GM23338 (cell line): ENCODE measurements around the gene RAB22A. TPM values are rescaled to one million over a fixed set of nuclear protein-coding genes. Genes with fewer than 3 reads are reported as not detected.

Experiments
- CREB1 ChIP-seq: fragments of 250-450 bp; sonication (Bioruptor Pico); IDR thresholded peaks from 2 replicates; pipeline ENCODE4 v1.5.0; 2020; ENCODE audit warnings: low read depth, mild to moderate bottlenecking, moderate library complexity
- CTCF ChIP-seq, 2 experiments: fragments of 200-600 bp in 1 of 2; sonication (generic) in 1 of 2; conservative IDR thresholded peaks; 2 replicates each; pipeline versions ENCODE4 v1.5.1 to v1.6.1; 2016 to 2017; ENCODE audit warnings: antibody characterized with exemption in 2 of 2, low read depth in 2 of 2, mild to moderate bottlenecking in 2 of 2, moderate library complexity in 1 of 2
- ETS1 ChIP-seq: IDR thresholded peaks from 2 replicates; pipeline ENCODE4 v1.6.1; 2016; ENCODE audit warnings: antibody characterized with exemption
- POLR2AphosphoS5 ChIP-seq: IDR thresholded peaks from 2 replicates; pipeline ENCODE4 v1.6.1; 2016; ENCODE audit warnings: antibody characterized with exemption, low read depth
- ZNF114 ChIP-seq: fragments of 250-450 bp; sonication (Bioruptor Pico); IDR thresholded peaks from 2 replicates; pipeline ENCODE4 v1.5.0; 2020; ENCODE audit warnings: mild to moderate bottlenecking, moderate library complexity
- ZNF331 ChIP-seq: fragments of 250-450 bp; sonication (Bioruptor Pico); IDR thresholded peaks from 2 replicates; pipeline ENCODE4 v1.5.0; 2020; ENCODE audit warnings: low read depth, mild to moderate bottlenecking, moderate library complexity
- ZNF462 ChIP-seq: fragments of 250-450 bp; sonication (Bioruptor Pico); IDR thresholded peaks from 2 replicates; pipeline ENCODE4 v1.5.0; 2020; ENCODE audit warnings: mild to moderate bottlenecking, moderate library complexity
- polyA plus RNA-seq: library from polyadenylated mRNA; unstranded; fragments of >200 nt; fragmentation: Nextera tagmentation; extraction: Ambion mirVana; gene quantifications from 2 replicates; pipeline ENCODE4 v1.2.1, GENCODE V29; 2016
- total RNA-seq: library from RNA; depleted of rRNA; stranded (reverse); fragments of >200 nt; shearing (Covaris generic); gene quantifications from 2 replicates; pipeline ENCODE4 v1.2.3, GENCODE V29; 2014

The RAB22A gene
- total and polyA plus RNA-seq, 2 experiments from 2014 or later: 3.3 to 6.8 TPM

GRCh38 chr20:58330249-58330648 lies 20.7 kb downstream of the RAB22A start (continued):
- TF ChIP-seq ZNF462 (CRISPR knock-in tag): no peak
- TF ChIP-seq POLR2AphosphoS5: no peak
- TF ChIP-seq CREB1 (CRISPR knock-in tag): no peak
- no peak for TF ChIP-seq ETS1
- no peak for TF ChIP-seq ZNF114 (CRISPR knock-in tag)
- TF ChIP-seq ZNF331 (CRISPR knock-in tag): no peak
- TF ChIP-seq CTCF (conservative IDR thresholded peaks at IDR 0.05; ENCODE audit: low read depth in 2 of 2): no peak
